ENCODE measurements around the gene B3GALNT2. TPM values are rescaled to one million over a fixed set of nuclear protein-coding genes. Genes with fewer than 3 reads are reported as not detected.

B3GALNT2 gene
- total RNA-seq, 4 donors from 2014 or later, result 28.8 to 35.3 (median 32.4) TPM

GRCh38 chr1:235495030-235495429 is 9.2 kb downstream of the B3GALNT2 start:
- in situ Hi-C loops (cut with MboI; ENCODE audit: low sequenced_read_pairs in 4 of 4), result no loop called here
- H3K9me3 ChIP-seq, result no peaks in the 10 kb centered on the region
- H3K36me3 ChIP-seq, result peaks cover 0 to 19% of the 10 kb centered on the region in 2 donors
- peak overlapping the region; percentile 72 to 99 (median 78) for H3K27ac ChIP-seq
- no peak overlapping the region for H3K4me3 ChIP-seq
- intact Hi-C loops (cut with DNase I; ENCODE audit: low total_unique reads), result no loop called here
- ATAC-seq (no peak), DNase-seq (no peak)
- H3K4me1 ChIP-seq, result peaks cover 56 to 63% of the 10 kb centered on the region in 2 donors
- TF ChIP-seq CTCF (IDR thresholded peaks at IDR 0.05 in 4 of 5, conservative IDR thresholded peaks at IDR 0.05 in 1 of 5) (no peak), POLR2A (IDR thresholded peaks at IDR 0.05) (no peak)
- no peaks in the 10 kb centered on the region for H3K27me3 ChIP-seq

GRCh38 chr1:235494531-235494930 is 9.7 kb downstream of the B3GALNT2 start:
- no peak for ATAC-seq
- H3K9me3 ChIP-seq, result no peaks in the 10 kb centered on the region
- in situ Hi-C loops (cut with MboI; ENCODE audit: low sequenced_read_pairs in 4 of 4), result no loop called here
- H3K36me3 ChIP-seq, result peaks cover 0 to 19% of the 10 kb centered on the region in 2 donors
- H3K27ac ChIP-seq, result peak overlapping the region; percentile 72 to 99 (median 78)
- TF ChIP-seq CTCF (IDR thresholded peaks at IDR 0.05 in 4 of 5, conservative IDR thresholded peaks at IDR 0.05 in 1 of 5) (no peak), POLR2A (IDR thresholded peaks at IDR 0.05) (no peak)
- peaks cover 52 to 58% of the 10 kb centered on the region in 2 donors for H3K4me1 ChIP-seq
- intact Hi-C loops (cut with DNase I; ENCODE audit: low total_unique reads), result no loop called here
- H3K27me3 ChIP-seq, result no peaks in the 10 kb centered on the region
- DNase-seq, result no peak
- no peak overlapping the region for H3K4me3 ChIP-seq

- intact Hi-C loops (cut with DNase I; ENCODE audit: low total_unique reads), result no loop called here
- peak in 1 of 2 donors; percentile 43 for ATAC-seq
- peaks cover 0 to 19% of the 10 kb centered on the region in 2 donors for H3K36me3 ChIP-seq
- no peaks in the 10 kb centered on the region for H3K9me3 ChIP-seq
- TF ChIP-seq POLR2A (IDR thresholded peaks at IDR 0.05), result no peak
- no peak for TF ChIP-seq CTCF (IDR thresholded peaks at IDR 0.05 in 4 of 5, conservative IDR thresholded peaks at IDR 0.05 in 1 of 5)
- H3K27me3 ChIP-seq, result no peaks in the 10 kb centered on the region
- DNase-seq, result no peak
- H3K27ac ChIP-seq, result peak overlapping the region; percentile 10 to 99 (median 44)
- in situ Hi-C loops (cut with MboI; ENCODE audit: low sequenced_read_pairs in 4 of 4), result no loop called here
- no peak overlapping the region for H3K4me3 ChIP-seq
- peaks cover 36 to 40% of the 10 kb centered on the region in 2 donors for H3K4me1 ChIP-seq
These were observed 12.6 kb downstream of the B3GALNT2 start for GRCh38 chr1:235491644-235492043.

- DNase-seq (no peak), ATAC-seq (no peak)
- in situ Hi-C loops (cut with MboI; ENCODE audit: low sequenced_read_pairs in 4 of 4), result no loop called here
- Histone ChIP-seq H3K4me3 (no peak overlapping the region), H3K4me1 (peaks cover 3 to 5% of the 10 kb centered on the region in 2 donors), H3K9me3 (no peaks in the 10 kb centered on the region), H3K27me3 (no peaks in the 10 kb centered on the region), H3K36me3 (peaks cover 0 to 26% of the 10 kb centered on the region in 2 donors), H3K27ac (peak overlapping the region in 2 of 4 donors; percentile 17 to 53)
- TF ChIP-seq POLR2A (IDR thresholded peaks at IDR 0.05), result no peak
- no peak for TF ChIP-seq CTCF (IDR thresholded peaks at IDR 0.05 in 4 of 5, conservative IDR thresholded peaks at IDR 0.05 in 1 of 5)
- intact Hi-C loops (cut with DNase I; ENCODE audit: low total_unique reads), result no loop called here
These were observed 17.9 kb downstream of the B3GALNT2 start for GRCh38 chr1:235486321-235486720.

DNA sequence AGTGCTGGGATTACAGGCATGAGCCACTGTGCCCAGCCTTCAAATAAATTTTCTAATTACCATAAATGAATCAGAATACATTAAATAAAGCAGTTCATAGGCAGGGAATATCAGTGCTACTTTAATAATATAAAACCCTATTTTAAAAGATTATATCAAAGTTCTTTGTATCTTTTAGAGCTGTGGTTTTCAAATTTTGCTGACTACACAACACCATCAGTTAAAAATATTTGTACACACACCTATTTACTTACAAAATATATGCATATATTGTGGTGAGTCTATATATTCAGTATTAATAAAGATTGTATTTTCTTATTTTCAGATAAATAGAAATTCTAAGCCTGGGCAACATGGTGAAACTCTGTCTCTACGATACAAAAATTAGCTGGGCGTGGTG is 18.7 kb downstream of the B3GALNT2 start:
- DNase-seq (no peak), ATAC-seq (no peak)
- no peaks in the 10 kb centered on the region for H3K27me3 ChIP-seq
- peaks cover 0 to 26% of the 10 kb centered on the region in 2 donors for H3K36me3 ChIP-seq
- H3K4me3 ChIP-seq, result no peak overlapping the region
- H3K4me1 ChIP-seq, result no peaks in the 10 kb centered on the region
- TF ChIP-seq CTCF (IDR thresholded peaks at IDR 0.05 in 4 of 5, conservative IDR thresholded peaks at IDR 0.05 in 1 of 5) (no peak), POLR2A (IDR thresholded peaks at IDR 0.05) (no peak)
- intact Hi-C loops (cut with DNase I; ENCODE audit: low total_unique reads) (no loop called here), in situ Hi-C loops (cut with MboI; ENCODE audit: low sequenced_read_pairs in 4 of 4) (no loop called here)
- H3K27ac ChIP-seq, result no peak overlapping the region
- no peaks in the 10 kb centered on the region for H3K9me3 ChIP-seq
